Neutrophil (primary cell): Measurements from ENCODE around the gene PRAMEF15.
"Not testable (repeated sequence)": the region's sequence is repeated elsewhere in the genome, so short reads cannot be mapped to it uniquely, and the experiment has no call there.

Source experiments
- H3K27ac ChIP-seq: fragments of 200-600 bp; sonication (generic); 2 replicates; pipeline ENCODE4 v1.5.1; 2016; ENCODE audit warnings: mild to moderate bottlenecking, moderate library complexity
- H3K27me3 ChIP-seq: fragments of 200-600 bp; sonication (generic); 2 replicates; pipeline ENCODE4 v1.6.0; 2016; ENCODE audit warnings: mild to moderate bottlenecking
- H3K36me3 ChIP-seq: fragments of 200-600 bp; sonication (generic); 2 replicates; pipeline ENCODE4 v1.5.1; 2017
- H3K4me1 ChIP-seq, 2 experiments: fragments of 200-600 bp in 1 of 2; sonication (generic) in 1 of 2; 1 replicate in 1 of 2; 2 replicates in 1 of 2; pipeline versions ENCODE4 v1.5.1 to v1.6.1; 2013 to 2016; ENCODE audit warnings: low read depth in 1 of 2, low read length in 1 of 2, mild to moderate bottlenecking in 1 of 2, moderate library complexity in 1 of 2; ENCODE audit not compliant: control insufficient read depth in 1 of 2, insufficient read depth in 1 of 2
- H3K4me3 ChIP-seq, 2 experiments: fragments of 200-600 bp in 1 of 2; sonication (generic) in 1 of 2; 1 replicate in 1 of 2; 2 replicates in 1 of 2; pipeline ENCODE4 v1.5.1; 2013 to 2016; ENCODE audit warnings: low read depth in 1 of 2, low read length in 1 of 2, mild to moderate bottlenecking in 1 of 2, moderate library complexity in 1 of 2
- H3K9me3 ChIP-seq: fragments of 200-600 bp; sonication (generic); 2 replicates; pipeline ENCODE4 v1.5.1; 2016

PRAMEF15 gene

GRCh38 chr1:13315281-13315680 lies at the start of gene PRAMEF15:
TSS of gene PRAMEF15 (plus strand) at chr1:13315581. CDS start at chr1:13318408, 2,827 bp downstream.
- not testable (repeated sequence) for H3K4me3 ChIP-seq, H3K27me3 ChIP-seq, H3K9me3 ChIP-seq, H3K27ac ChIP-seq, H3K36me3 ChIP-seq, H3K4me1 ChIP-seq

- not testable (repeated sequence) for H3K4me3 ChIP-seq, H3K27me3 ChIP-seq, H3K4me1 ChIP-seq, H3K27ac ChIP-seq, H3K36me3 ChIP-seq, H3K9me3 ChIP-seq
Measured at GRCh38 chr1:13277016-13277415, 38.4 kb upstream of the PRAMEF15 start.

GRCh38 chr1:13279617-13280016 lies 35.8 kb upstream of the PRAMEF15 start:
- not testable (repeated sequence) for H3K9me3 ChIP-seq, H3K4me1 ChIP-seq, H3K27me3 ChIP-seq, H3K36me3 ChIP-seq, H3K4me3 ChIP-seq, H3K27ac ChIP-seq

- not testable (repeated sequence) for H3K4me1 ChIP-seq, H3K4me3 ChIP-seq, H3K9me3 ChIP-seq, H3K27ac ChIP-seq, H3K27me3 ChIP-seq, H3K36me3 ChIP-seq
Measured at GRCh38 chr1:13285037-13285436, 30.3 kb upstream of the PRAMEF15 start, which contains the start of gene PRAMEF8. TSS of gene PRAMEF8 (minus strand) at chr1:13285137. CDS start at chr1:13284091, 1,046 bp downstream.

GRCh38 chr1:13289030-13289429 lies 26.4 kb upstream of the PRAMEF15 start:
- not testable (repeated sequence) for H3K27me3 ChIP-seq, H3K4me3 ChIP-seq, H3K27ac ChIP-seq, H3K9me3 ChIP-seq, H3K36me3 ChIP-seq, H3K4me1 ChIP-seq

GRCh38 chr1:13297216-13297931 lies 18.0 kb upstream of the PRAMEF15 start:
- not testable (repeated sequence) for H3K27me3 ChIP-seq, H3K27ac ChIP-seq, H3K9me3 ChIP-seq, H3K36me3 ChIP-seq, H3K4me1 ChIP-seq, H3K4me3 ChIP-seq

GRCh38 chr1:13298699-13299098 lies 16.7 kb upstream of the PRAMEF15 start:
- H3K9me3 ChIP-seq, H3K27me3 ChIP-seq, H3K4me3 ChIP-seq, H3K27ac ChIP-seq, H3K36me3 ChIP-seq, H3K4me1 ChIP-seq: not testable (repeated sequence)

GRCh38 chr1:13302197-13302596 lies 13.2 kb upstream of the PRAMEF15 start:
- H3K9me3 ChIP-seq, H3K4me1 ChIP-seq, H3K4me3 ChIP-seq, H3K27ac ChIP-seq, H3K27me3 ChIP-seq, H3K36me3 ChIP-seq: not testable (repeated sequence)

- H3K4me3 ChIP-seq, H3K27ac ChIP-seq, H3K9me3 ChIP-seq, H3K36me3 ChIP-seq, H3K27me3 ChIP-seq, H3K4me1 ChIP-seq: not testable (repeated sequence)
Measured at GRCh38 chr1:13303239-13303638, 12.1 kb upstream of the PRAMEF15 start, which contains the start of gene PRAMEF33. TSS of gene PRAMEF33 (plus strand) at chr1:13303539. CDS start at chr1:13305955, 2,416 bp downstream.

GRCh38 chr1:13342496-13342895 lies 27.1 kb downstream of the PRAMEF15 start:
- not testable (repeated sequence) for H3K4me3 ChIP-seq, H3K27me3 ChIP-seq, H3K9me3 ChIP-seq

GRCh38 chr1:13347034-13347433 lies 31.7 kb downstream of the PRAMEF15 start, which contains the start of gene PRAMEF14:
TSS of gene PRAMEF14 (minus strand) at chr1:13347134. CDS start at chr1:13345314, 1,820 bp downstream.
- H3K9me3 ChIP-seq, H3K27me3 ChIP-seq, H3K27ac ChIP-seq, H3K4me3 ChIP-seq, H3K36me3 ChIP-seq, H3K4me1 ChIP-seq: not testable (repeated sequence)

More at GRCh38 chr1:13342496-13342895, 27.1 kb downstream of the PRAMEF15 start:
- not testable (repeated sequence) for H3K4me1 ChIP-seq, H3K36me3 ChIP-seq, H3K27ac ChIP-seq

- not testable (repeated sequence) for H3K9me3 ChIP-seq, H3K27me3 ChIP-seq, H3K4me1 ChIP-seq, H3K4me3 ChIP-seq, H3K27ac ChIP-seq, H3K36me3 ChIP-seq
Measured at GRCh38 chr1:13353476-13353875, 38.1 kb downstream of the PRAMEF15 start.

- H3K4me3 ChIP-seq, H3K9me3 ChIP-seq, H3K36me3 ChIP-seq, H3K4me1 ChIP-seq, H3K27me3 ChIP-seq, H3K27ac ChIP-seq: not testable (repeated sequence)
Measured at GRCh38 chr1:13354475-13354874, 39.1 kb downstream of the PRAMEF15 start.

GRCh38 chr1:13356774-13357173 lies 41.4 kb downstream of the PRAMEF15 start:
- not testable (repeated sequence) for H3K36me3 ChIP-seq, H3K4me1 ChIP-seq, H3K27ac ChIP-seq

More at GRCh38 chr1:13356774-13357173, 41.4 kb downstream of the PRAMEF15 start:
- not testable (repeated sequence) for H3K27me3 ChIP-seq, H3K9me3 ChIP-seq, H3K4me3 ChIP-seq
